ENCODE data around the gene CNIH4.

- no peak for TF ChIP-seq POLR2A (IDR thresholded peaks at IDR 0.05; ENCODE audit: borderline replicate concordance, extremely low read depth, insufficient read depth, insufficient read length)
- TF ChIP-seq POLR2AphosphoS5 (IDR thresholded peaks at IDR 0.05; ENCODE audit: low read depth, low read length): no peak
- no peak for TF ChIP-seq ZNF274 (IDR thresholded peaks at IDR 0.05; ENCODE audit: low read depth, low read length)
- TF ChIP-seq EZH2phosphoT487 (IDR thresholded peaks at IDR 0.05; ENCODE audit: borderline replicate concordance): no peak
- no peak for TF ChIP-seq CTCF (IDR thresholded peaks at IDR 0.05 in 2 of 3, conservative IDR thresholded peaks at IDR 0.05 in 1 of 3; ENCODE audit: borderline replicate concordance in 1 of 3, insufficient read depth in 1 of 3, low read depth in 2 of 3, low read length in 2 of 3)
- no peak for TF ChIP-seq ELF1 (IDR thresholded peaks at IDR 0.05; ENCODE audit: borderline replicate concordance, low read depth)
- TF ChIP-seq MAX (IDR thresholded peaks at IDR 0.05): no peak
- no peak for TF ChIP-seq TCF7L2 (IDR thresholded peaks at IDR 0.05; ENCODE audit: borderline replicate concordance, extremely low read depth, insufficient read depth, insufficient read length)
- TF ChIP-seq CEBPB (IDR thresholded peaks at IDR 0.05; ENCODE audit: low read depth): no peak
- TF ChIP-seq SIN3A (IDR thresholded peaks at IDR 0.05; ENCODE audit: low read depth): no peak
- TF ChIP-seq REST (IDR thresholded peaks at IDR 0.05; ENCODE audit: low read depth): no peak
- TF ChIP-seq JUND (IDR thresholded peaks at IDR 0.05): no peak
- no peak for TF ChIP-seq EZH2 (IDR thresholded peaks at IDR 0.05)
Observed at GRCh38 chr1:224353975-224354925, 2.4 kb upstream of the CNIH4 start.

All from HCT116 (cell line).